Osteoblast (primary cell): ENCODE results near the gene CPED1. TPM values are rescaled to one million over a fixed set of nuclear protein-coding genes. Genes with fewer than 3 reads are reported as not detected.
"Not testable (repeated sequence)": the region's sequence is repeated elsewhere in the genome, so short reads cannot be mapped to it uniquely, and the experiment has no call there.

Experiments used
- DNase-seq: peaks from one replicate; pipeline ENCODE4 v3.0.0; 2011; ENCODE audit warnings: low spot score, mixed read lengths; ENCODE audit not compliant: insufficient read length; ENCODE audit errors: missing footprints
- H2AFZ ChIP-seq: 2 replicates; pipeline ENCODE4 v1.6.0; 2011; ENCODE audit warnings: mild to moderate bottlenecking, low read length
- H3K27ac ChIP-seq: 2 replicates; pipeline ENCODE4 v1.5.1; 2011; ENCODE audit warnings: mild to moderate bottlenecking, low read depth, low read length, moderate library complexity
- H3K27me3 ChIP-seq: 2 replicates; pipeline ENCODE4 v1.6.0; 2012; ENCODE audit warnings: mild to moderate bottlenecking, control low read depth, inconsistent platforms, low read length, moderate library complexity; ENCODE audit not compliant: insufficient read depth
- H3K36me3 ChIP-seq: 2 replicates; pipeline ENCODE4 v1.5.1; 2011; ENCODE audit warnings: mild to moderate bottlenecking, low read length, control low read depth, moderate library complexity; ENCODE audit not compliant: insufficient read depth
- H3K4me1 ChIP-seq: 2 replicates; pipeline ENCODE4 v1.5.1; 2011; ENCODE audit warnings: mild to moderate bottlenecking, low read length, control low read depth, moderate library complexity; ENCODE audit not compliant: insufficient read depth
- H3K4me2 ChIP-seq: 2 replicates; pipeline ENCODE4 v1.6.0; 2011; ENCODE audit warnings: mild to moderate bottlenecking, low read length; ENCODE audit not compliant: insufficient read depth
- H3K4me3 ChIP-seq: fragments of 200-600 bp; sonication (generic); 3 replicates; pipeline ENCODE4 v1.5.1; 2012; ENCODE audit warnings: mild to moderate bottlenecking, low read length, inconsistent platforms; ENCODE audit not compliant: insufficient read depth
- H3K79me2 ChIP-seq: 2 replicates; pipeline ENCODE4 v1.6.0; 2012; ENCODE audit warnings: mild to moderate bottlenecking, low read length, control low read depth, inconsistent platforms; ENCODE audit not compliant: insufficient read depth
- H3K9me3 ChIP-seq: 2 replicates; pipeline ENCODE4 v1.5.1; 2011; ENCODE audit warnings: low read depth, low read length, control low read depth
- H4K20me1 ChIP-seq: 2 replicates; pipeline ENCODE4 v1.6.0; 2012; ENCODE audit warnings: mild to moderate bottlenecking, low read length, control low read depth; ENCODE audit not compliant: insufficient read depth
- CTCF ChIP-seq: IDR thresholded peaks from 2 replicates; pipeline ENCODE4 v1.5.1; 2011; ENCODE audit warnings: mild to moderate bottlenecking, low read depth, low read length, moderate library complexity; ENCODE audit errors: extremely low read depth
- total RNA-seq: library from RNA; depleted of rRNA; stranded (reverse); fragments of >200 nt; gene quantifications from 2 replicates; pipeline ENCODE4 v1.2.3, GENCODE V29; 2012

The CPED1 gene
- total RNA-seq, 1 donor, result 30.8 TPM

GRCh38 chr7:121212036-121212435, 223.5 kb downstream of the CPED1 start:
- Histone ChIP-seq H3K4me1 (no peaks in the 10 kb centered on the region), H4K20me1 (no peaks in the 10 kb centered on the region), H3K27ac (no peak overlapping the region), H3K36me3 (no peaks in the 10 kb centered on the region), H3K4me3 (no peak overlapping the region), H3K4me2 (no peak overlapping the region), H3K27me3 (no peaks in the 10 kb centered on the region), H3K9me3 (no peaks in the 10 kb centered on the region), H3K79me2 (no peaks in the 10 kb centered on the region), H2AFZ (no peak overlapping the region)
- no peak for TF ChIP-seq CTCF
- DNase-seq, result no peak

- Histone ChIP-seq H3K4me2 (no peak overlapping the region), H3K4me1 (no peaks in the 10 kb centered on the region), H2AFZ (no peak overlapping the region), H3K27ac (no peak overlapping the region), H4K20me1 (no peaks in the 10 kb centered on the region), H3K4me3 (no peak overlapping the region), H3K9me3 (no peaks in the 10 kb centered on the region), H3K79me2 (no peaks in the 10 kb centered on the region), H3K27me3 (no peaks in the 10 kb centered on the region), H3K36me3 (no peaks in the 10 kb centered on the region)
- DNase-seq, result no peak
- no peak for TF ChIP-seq CTCF
These were observed 226.1 kb downstream of the CPED1 start for GRCh38 chr7:121214657-121215056.

DNA sequence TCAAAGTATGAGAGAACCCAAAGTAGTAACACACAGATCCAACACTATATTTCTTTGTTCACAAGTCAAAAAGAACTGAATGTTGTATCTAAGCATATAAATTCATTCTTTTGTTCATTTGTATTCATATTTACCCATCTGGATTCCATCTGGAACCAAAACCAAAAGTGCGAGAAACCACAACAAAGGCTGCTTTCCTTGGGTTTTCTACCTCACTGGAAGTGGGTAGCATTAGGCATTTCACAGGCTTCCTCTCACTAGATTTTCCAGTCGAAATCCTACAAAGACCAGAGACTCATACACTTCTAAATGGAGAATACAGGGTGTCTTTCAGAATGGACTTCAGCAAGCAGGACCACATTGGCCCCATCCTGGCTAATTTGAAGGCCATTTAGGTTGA, 230.5 kb downstream of the CPED1 start:
- Histone ChIP-seq H3K4me2 (no peak overlapping the region), H3K36me3 (no peaks in the 10 kb centered on the region), H3K9me3 (no peaks in the 10 kb centered on the region), H3K27me3 (no peaks in the 10 kb centered on the region), H3K4me1 (no peaks in the 10 kb centered on the region), H3K79me2 (no peaks in the 10 kb centered on the region), H2AFZ (no peak overlapping the region), H3K4me3 (no peak overlapping the region), H3K27ac (no peak overlapping the region), H4K20me1 (no peaks in the 10 kb centered on the region)
- TF ChIP-seq CTCF, result no peak
- DNase-seq, result no peak

GRCh38 chr7:121221108-121221507, 232.6 kb downstream of the CPED1 start:
- H3K4me3 ChIP-seq, result not testable (repeated sequence)

More at GRCh38 chr7:121221108-121221507, 232.6 kb downstream of the CPED1 start:
- H3K79me2 ChIP-seq, H3K36me3 ChIP-seq, H4K20me1 ChIP-seq, H3K4me1 ChIP-seq, DNase-seq, H3K4me2 ChIP-seq, H3K27ac ChIP-seq, H2AFZ ChIP-seq, H3K9me3 ChIP-seq, H3K27me3 ChIP-seq: not testable (repeated sequence)
